ENCODE data around the gene DNAJC21. TPM values are rescaled to one million over a fixed set of nuclear protein-coding genes. Genes with fewer than 3 reads are reported as not detected.

The DNAJC21 gene
- total RNA-seq (10 to 100 TPM; 17.5 to 25.1 (median 21.8) TPM), polyA plus RNA-seq (10 to 100 TPM; 11.6 to 17.8 TPM)

- intact Hi-C loops (cut with DNase I) = no loop called here
- TF ChIP-seq CTCF (IDR thresholded peaks at IDR 0.05) = no peak
- Histone ChIP-seq H3K27ac (peak within 1 kb of the TSS; percentile 79 to 94 (median 90)), H3K27me3 (no peaks in the 10 kb centered on the region), H3K36me3 (peaks cover 0 to 22% (median 13%) of the 10 kb centered on the region in 3 donors), H3K9me3 (no peaks in the 10 kb centered on the region), H3K4me1 (peaks cover 16 to 23% (median 18%) of the 10 kb centered on the region in 3 donors), H3K4me3 (peak within 1 kb of the TSS; percentile 60 to 92 (median 71))
- 0 to 1% methylated on average over 52 to 63 of the region's 63 CpGs for WGBS, 2 donors
- ATAC-seq (peak; percentile 94 to 97 (median 95)), DNase-seq (peak; percentile 96 to 99 (median 98)), FAIRE-seq (no peak)
Observed at GRCh38 chr5:34929134-34929719, at the start of gene DNAJC21. TSS of gene DNAJC21 (plus strand) at chr5:34929559. CDS start at chr5:34929820, 261 bp downstream.

GRCh38 chr5:34881246-34881645 is 48.1 kb upstream of the DNAJC21 start:
- no peak overlapping the region for H3K27ac ChIP-seq
- intact Hi-C loops (cut with DNase I) = no loop called here
- H3K27me3 ChIP-seq = no peaks in the 10 kb centered on the region
- ATAC-seq (no peak), DNase-seq (no peak), FAIRE-seq (no peak)
- no peak for TF ChIP-seq CTCF (IDR thresholded peaks at IDR 0.05)
- H3K36me3 ChIP-seq = no peaks in the 10 kb centered on the region
- H3K4me3 ChIP-seq = no peak overlapping the region
- H3K4me1 ChIP-seq = no peaks in the 10 kb centered on the region
- H3K9me3 ChIP-seq = no peaks in the 10 kb centered on the region

GRCh38 chr5:34886392-34887119 is 42.8 kb upstream of the DNAJC21 start:
- Histone ChIP-seq H3K36me3 (no peaks in the 10 kb centered on the region), H3K9me3 (no peaks in the 10 kb centered on the region), H3K27ac (no peak overlapping the region), H3K4me1 (no peaks in the 10 kb centered on the region), H3K27me3 (no peaks in the 10 kb centered on the region), H3K4me3 (no peak overlapping the region)
- no peak for TF ChIP-seq CTCF (IDR thresholded peaks at IDR 0.05)
- intact Hi-C loops (cut with DNase I) = no loop called here
- FAIRE-seq (no peak), ATAC-seq (no peak), DNase-seq (no peak)
- 88 to 93% methylated on average over 3 of the region's 3 CpGs for WGBS, 2 donors

GRCh38 chr5:34889394-34889793 is 40.0 kb upstream of the DNAJC21 start:
- Histone ChIP-seq H3K4me3 (no peak overlapping the region), H3K9me3 (no peaks in the 10 kb centered on the region), H3K36me3 (no peaks in the 10 kb centered on the region), H3K27ac (no peak overlapping the region), H3K4me1 (no peaks in the 10 kb centered on the region), H3K27me3 (no peaks in the 10 kb centered on the region)
- no peak for ATAC-seq
- intact Hi-C loops (cut with DNase I) = no loop called here
- TF ChIP-seq CTCF (IDR thresholded peaks at IDR 0.05) = no peak
- 95 to 98% methylated on average over 1 of the region's 1 CpG for WGBS, 2 donors
- no peak for FAIRE-seq
- no peak for DNase-seq

DNA sequence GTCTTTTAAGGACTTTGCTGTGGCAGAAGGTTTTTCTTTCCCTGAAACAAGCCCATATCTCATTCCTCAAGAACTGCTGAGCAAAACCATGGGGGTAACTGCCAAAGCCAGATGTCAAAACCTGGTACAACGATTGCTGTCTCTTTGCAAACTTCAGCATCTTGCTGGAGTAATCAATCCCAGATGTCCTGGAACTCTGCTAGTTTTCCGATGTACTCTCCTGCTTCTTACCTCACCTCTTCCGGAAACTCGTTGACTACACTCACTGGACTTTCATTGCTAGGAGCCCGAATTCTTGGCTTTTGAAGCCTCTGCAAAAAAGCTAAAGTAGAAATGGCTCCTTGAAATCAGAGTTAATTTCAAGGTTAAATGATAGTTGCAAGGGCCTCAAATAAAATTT is 37.4 kb upstream of the DNAJC21 start:
- DNase-seq (no peak), FAIRE-seq (no peak), ATAC-seq (no peak)
- TF ChIP-seq CTCF (IDR thresholded peaks at IDR 0.05) = no peak
- intact Hi-C loops (cut with DNase I) = loop anchor here in 1 of 3 donors (10.0 kb wide), 1 partner anchor 377 kb away; no protein-coding TSS in a partner anchor
- H3K27me3 ChIP-seq = no peaks in the 10 kb centered on the region
- H3K4me1 ChIP-seq = no peaks in the 10 kb centered on the region
- no peak overlapping the region for H3K4me3 ChIP-seq
- no peaks in the 10 kb centered on the region for H3K9me3 ChIP-seq
- H3K27ac ChIP-seq = no peak overlapping the region
- WGBS, 2 donors = 69 to 75% methylated on average over 5 of the region's 5 CpGs
- no peaks in the 10 kb centered on the region for H3K36me3 ChIP-seq

All from pancreas (tissue), 10 donors.